Measurements from ENCODE around the gene TMOD4. TPM values are rescaled to one million over a fixed set of nuclear protein-coding genes. Genes with fewer than 3 reads are reported as not detected.
A peak's percentile ranks its signal among the peaks of the same experiment; 100 is the strongest.

TMOD4 gene
- total and polyA plus RNA-seq, 10 of the 15 experiments (the other 5 are each of a cell fraction or from before 2014, with no cell fraction given) = 0.30 to 1.2 (median 0.50) TPM; not detected in 1

DNA sequence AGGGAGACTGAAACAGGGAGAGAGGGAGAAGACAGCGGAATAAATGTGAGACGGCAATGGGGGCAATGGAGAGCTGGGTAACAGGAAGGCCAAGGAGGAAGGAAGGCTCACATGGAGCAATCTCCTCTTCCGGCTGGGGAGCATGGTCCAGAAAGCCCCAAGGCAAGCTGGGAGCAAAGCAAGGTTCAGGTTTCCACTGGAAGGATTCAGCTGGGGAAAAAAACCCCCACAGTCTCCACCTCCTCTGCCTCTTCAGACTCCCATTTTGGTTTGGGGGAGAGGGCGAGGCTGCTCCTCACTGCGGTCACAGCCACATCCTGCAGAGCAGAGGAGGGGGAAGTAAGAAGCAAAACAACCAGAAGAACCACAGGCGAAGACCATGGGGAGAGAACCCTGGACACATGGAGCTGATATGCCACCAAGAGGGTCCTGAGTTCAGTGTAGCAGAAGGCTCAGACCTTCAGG lies 18.7 kb downstream of the TMOD4 start (continued):
- no peak for TF ChIP-seq RAD51 (IDR thresholded peaks at IDR 0.05)
- TF ChIP-seq HDAC2 (IDR thresholded peaks at IDR 0.05) = no peak
- TF ChIP-seq FOXM1 (IDR thresholded peaks at IDR 0.05; ENCODE audit: low read depth, low read length) = no peak
- TF ChIP-seq DPF2 (IDR thresholded peaks at IDR 0.05) = peak; percentile 60; the same call in 1 of the 2 replicates
- TF ChIP-seq YY1 (IDR thresholded peaks at IDR 0.05; ENCODE audit: low read depth, low read length) = peak; percentile 60; the same call in 1 of the 2 replicates
- TF ChIP-seq PML (IDR thresholded peaks at IDR 0.05; ENCODE audit: low read length) = no peak
- TF ChIP-seq CREM (IDR thresholded peaks at IDR 0.05; ENCODE audit: low read depth) = no peak
- TF ChIP-seq BMI1 (IDR thresholded peaks at IDR 0.05; ENCODE audit: borderline replicate concordance) = no peak
- peak; percentile 81 for TF ChIP-seq IKZF1 (conservative IDR thresholded peaks at IDR 0.05)
- TF ChIP-seq EP300 (IDR thresholded peaks at IDR 0.05; ENCODE audit: borderline replicate concordance in 1 of 2, control insufficient read depth in 1 of 2, low read depth in 2 of 2, low read length in 2 of 2) = no peak
- no peak for TF ChIP-seq BACH1 (IDR thresholded peaks at IDR 0.05; ENCODE audit: borderline replicate concordance)
- peak; percentile 97 for TF ChIP-seq RUNX3 (IDR thresholded peaks at IDR 0.05; ENCODE audit: low read length)
- TF ChIP-seq, protein P1, sequence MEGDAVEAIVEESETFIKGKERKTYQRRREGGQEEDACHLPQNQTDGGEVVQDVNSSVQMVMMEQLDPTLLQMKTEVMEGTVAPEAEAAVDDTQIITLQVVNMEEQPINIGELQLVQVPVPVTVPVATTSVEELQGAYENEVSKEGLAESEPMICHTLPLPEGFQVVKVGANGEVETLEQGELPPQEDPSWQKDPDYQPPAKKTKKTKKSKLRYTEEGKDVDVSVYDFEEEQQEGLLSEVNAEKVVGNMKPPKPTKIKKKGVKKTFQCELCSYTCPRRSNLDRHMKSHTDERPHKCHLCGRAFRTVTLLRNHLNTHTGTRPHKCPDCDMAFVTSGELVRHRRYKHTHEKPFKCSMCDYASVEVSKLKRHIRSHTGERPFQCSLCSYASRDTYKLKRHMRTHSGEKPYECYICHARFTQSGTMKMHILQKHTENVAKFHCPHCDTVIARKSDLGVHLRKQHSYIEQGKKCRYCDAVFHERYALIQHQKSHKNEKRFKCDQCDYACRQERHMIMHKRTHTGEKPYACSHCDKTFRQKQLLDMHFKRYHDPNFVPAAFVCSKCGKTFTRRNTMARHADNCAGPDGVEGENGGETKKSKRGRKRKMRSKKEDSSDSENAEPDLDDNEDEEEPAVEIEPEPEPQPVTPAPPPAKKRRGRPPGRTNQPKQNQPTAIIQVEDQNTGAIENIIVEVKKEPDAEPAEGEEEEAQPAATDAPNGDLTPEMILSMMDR (IDR thresholded peaks at IDR 0.05 in 2 of 3, conservative IDR thresholded peaks at IDR 0.05 in 1 of 3; ENCODE audit: control insufficient read depth in 2 of 3, extremely low read depth in 1 of 3, insufficient read depth in 1 of 3, low read depth in 3 of 3, low read length in 3 of 3) = no peak
- TF ChIP-seq TCF7 (IDR thresholded peaks at IDR 0.05; ENCODE audit: borderline replicate concordance) = no peak
- TF ChIP-seq CBX3 (IDR thresholded peaks at IDR 0.05; ENCODE audit: borderline replicate concordance, low read depth) = no peak
- TF ChIP-seq, protein P2, sequence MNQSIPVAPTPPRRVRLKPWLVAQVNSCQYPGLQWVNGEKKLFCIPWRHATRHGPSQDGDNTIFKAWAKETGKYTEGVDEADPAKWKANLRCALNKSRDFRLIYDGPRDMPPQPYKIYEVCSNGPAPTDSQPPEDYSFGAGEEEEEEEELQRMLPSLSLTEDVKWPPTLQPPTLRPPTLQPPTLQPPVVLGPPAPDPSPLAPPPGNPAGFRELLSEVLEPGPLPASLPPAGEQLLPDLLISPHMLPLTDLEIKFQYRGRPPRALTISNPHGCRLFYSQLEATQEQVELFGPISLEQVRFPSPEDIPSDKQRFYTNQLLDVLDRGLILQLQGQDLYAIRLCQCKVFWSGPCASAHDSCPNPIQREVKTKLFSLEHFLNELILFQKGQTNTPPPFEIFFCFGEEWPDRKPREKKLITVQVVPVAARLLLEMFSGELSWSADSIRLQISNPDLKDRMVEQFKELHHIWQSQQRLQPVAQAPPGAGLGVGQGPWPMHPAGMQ (IDR thresholded peaks at IDR 0.05; ENCODE audit: borderline replicate concordance) = no peak
- no peak for TF ChIP-seq NFIC (IDR thresholded peaks at IDR 0.05; ENCODE audit: low read depth, low read length)
- TF ChIP-seq NFXL1 (IDR thresholded peaks at IDR 0.05; ENCODE audit: borderline replicate concordance) = no peak
- TF ChIP-seq ESRRA (IDR thresholded peaks at IDR 0.05; ENCODE audit: low read length) = no peak
- TF ChIP-seq GABPA (IDR thresholded peaks at IDR 0.05; ENCODE audit: low read depth) = no peak
- no peak for TF ChIP-seq FOS (IDR thresholded peaks at IDR 0.05; ENCODE audit: borderline replicate concordance, extremely low read depth, insufficient read length)
- TF ChIP-seq, protein P3, sequence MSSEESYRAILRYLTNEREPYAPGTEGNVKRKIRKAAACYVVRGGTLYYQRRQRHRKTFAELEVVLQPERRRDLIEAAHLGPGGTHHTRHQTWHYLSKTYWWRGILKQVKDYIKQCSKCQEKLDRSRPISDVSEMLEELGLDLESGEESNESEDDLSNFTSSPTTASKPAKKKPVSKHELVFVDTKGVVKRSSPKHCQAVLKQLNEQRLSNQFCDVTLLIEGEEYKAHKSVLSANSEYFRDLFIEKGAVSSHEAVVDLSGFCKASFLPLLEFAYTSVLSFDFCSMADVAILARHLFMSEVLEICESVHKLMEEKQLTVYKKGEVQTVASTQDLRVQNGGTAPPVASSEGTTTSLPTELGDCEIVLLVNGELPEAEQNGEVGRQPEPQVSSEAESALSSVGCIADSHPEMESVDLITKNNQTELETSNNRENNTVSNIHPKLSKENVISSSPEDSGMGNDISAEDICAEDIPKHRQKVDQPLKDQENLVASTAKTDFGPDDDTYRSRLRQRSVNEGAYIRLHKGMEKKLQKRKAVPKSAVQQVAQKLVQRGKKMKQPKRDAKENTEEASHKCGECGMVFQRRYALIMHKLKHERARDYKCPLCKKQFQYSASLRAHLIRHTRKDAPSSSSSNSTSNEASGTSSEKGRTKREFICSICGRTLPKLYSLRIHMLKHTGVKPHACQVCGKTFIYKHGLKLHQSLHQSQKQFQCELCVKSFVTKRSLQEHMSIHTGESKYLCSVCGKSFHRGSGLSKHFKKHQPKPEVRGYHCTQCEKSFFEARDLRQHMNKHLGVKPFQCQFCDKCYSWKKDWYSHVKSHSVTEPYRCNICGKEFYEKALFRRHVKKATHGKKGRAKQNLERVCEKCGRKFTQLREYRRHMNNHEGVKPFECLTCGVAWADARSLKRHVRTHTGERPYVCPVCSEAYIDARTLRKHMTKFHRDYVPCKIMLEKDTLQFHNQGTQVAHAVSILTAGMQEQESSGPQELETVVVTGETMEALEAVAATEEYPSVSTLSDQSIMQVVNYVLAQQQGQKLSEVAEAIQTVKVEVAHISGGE (CRISPR knock-in tag; IDR thresholded peaks at IDR 0.05) = no peak
- TF ChIP-seq POLR2AphosphoS2 (IDR thresholded peaks at IDR 0.05; ENCODE audit: low read depth, low read length) = no peak
- TF ChIP-seq, protein P4, sequence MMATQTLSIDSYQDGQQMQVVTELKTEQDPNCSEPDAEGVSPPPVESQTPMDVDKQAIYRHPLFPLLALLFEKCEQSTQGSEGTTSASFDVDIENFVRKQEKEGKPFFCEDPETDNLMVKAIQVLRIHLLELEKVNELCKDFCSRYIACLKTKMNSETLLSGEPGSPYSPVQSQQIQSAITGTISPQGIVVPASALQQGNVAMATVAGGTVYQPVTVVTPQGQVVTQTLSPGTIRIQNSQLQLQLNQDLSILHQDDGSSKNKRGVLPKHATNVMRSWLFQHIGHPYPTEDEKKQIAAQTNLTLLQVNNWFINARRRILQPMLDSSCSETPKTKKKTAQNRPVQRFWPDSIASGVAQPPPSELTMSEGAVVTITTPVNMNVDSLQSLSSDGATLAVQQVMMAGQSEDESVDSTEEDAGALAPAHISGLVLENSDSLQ (IDR thresholded peaks at IDR 0.05) = no peak
- no peak for TF ChIP-seq BRCA1 (IDR thresholded peaks at IDR 0.05; ENCODE audit: low read depth, low read length)

Data from GM12878 (cell line).